H4 (cell line): Measurements from ENCODE around the gene LCN1. TPM values are rescaled to one million over a fixed set of nuclear protein-coding genes. Genes with fewer than 3 reads are reported as not detected.

ENCODE experiments used
- DNase-seq: peaks from one replicate; pipeline ENCODE4 v3.0.0-alpha.2; 2015; ENCODE audit warnings: low spot score
- total RNA-seq: library from RNA; depleted of rRNA; stranded (reverse); fragments of >200 nt; shearing (Covaris generic); gene quantifications from 2 replicates; pipeline ENCODE4 v1.2.3, GENCODE V29; 2014; rRNA removed

Gene LCN1
- not detected in 2 replicates for total RNA-seq

DNA sequence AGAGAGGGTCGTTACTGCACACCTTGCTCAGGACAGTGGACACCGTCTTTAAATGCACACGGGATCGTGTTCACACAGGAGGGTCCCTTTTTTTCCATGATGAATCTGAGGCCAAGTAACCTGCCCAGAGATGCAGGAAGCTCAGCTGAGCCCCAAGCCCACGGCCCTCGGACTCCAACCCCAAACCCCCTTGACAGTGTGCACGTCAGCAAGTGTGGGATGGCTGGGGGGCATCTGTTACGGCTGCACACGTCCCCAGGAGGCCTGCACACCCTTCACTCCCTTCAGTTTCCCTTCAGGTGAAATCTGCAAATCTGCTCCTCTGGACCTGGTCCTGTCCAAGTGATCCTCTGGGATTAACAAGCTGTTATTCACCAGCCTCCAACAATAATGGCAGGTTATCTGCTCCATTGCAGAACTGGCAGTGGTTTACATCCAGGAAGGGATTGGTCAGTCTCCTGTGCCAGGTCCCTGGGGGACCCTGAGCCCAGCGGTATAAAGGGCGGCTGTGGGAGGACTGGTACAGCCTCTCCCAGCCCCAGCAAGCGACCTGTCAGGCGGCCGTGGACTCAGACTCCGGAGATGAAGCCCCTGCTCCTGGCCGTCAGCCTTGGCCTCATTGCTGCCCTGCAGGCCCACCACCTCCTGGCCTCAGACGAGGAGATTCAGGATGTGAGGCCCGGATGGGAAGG is at the start of gene LCN1:
Gene LCN1 (plus strand): TSS at position 525 of the 692 bp plus-strand sequence. CDS start 58 bp downstream, at position 583.
- DNase-seq: no peak

DNA sequence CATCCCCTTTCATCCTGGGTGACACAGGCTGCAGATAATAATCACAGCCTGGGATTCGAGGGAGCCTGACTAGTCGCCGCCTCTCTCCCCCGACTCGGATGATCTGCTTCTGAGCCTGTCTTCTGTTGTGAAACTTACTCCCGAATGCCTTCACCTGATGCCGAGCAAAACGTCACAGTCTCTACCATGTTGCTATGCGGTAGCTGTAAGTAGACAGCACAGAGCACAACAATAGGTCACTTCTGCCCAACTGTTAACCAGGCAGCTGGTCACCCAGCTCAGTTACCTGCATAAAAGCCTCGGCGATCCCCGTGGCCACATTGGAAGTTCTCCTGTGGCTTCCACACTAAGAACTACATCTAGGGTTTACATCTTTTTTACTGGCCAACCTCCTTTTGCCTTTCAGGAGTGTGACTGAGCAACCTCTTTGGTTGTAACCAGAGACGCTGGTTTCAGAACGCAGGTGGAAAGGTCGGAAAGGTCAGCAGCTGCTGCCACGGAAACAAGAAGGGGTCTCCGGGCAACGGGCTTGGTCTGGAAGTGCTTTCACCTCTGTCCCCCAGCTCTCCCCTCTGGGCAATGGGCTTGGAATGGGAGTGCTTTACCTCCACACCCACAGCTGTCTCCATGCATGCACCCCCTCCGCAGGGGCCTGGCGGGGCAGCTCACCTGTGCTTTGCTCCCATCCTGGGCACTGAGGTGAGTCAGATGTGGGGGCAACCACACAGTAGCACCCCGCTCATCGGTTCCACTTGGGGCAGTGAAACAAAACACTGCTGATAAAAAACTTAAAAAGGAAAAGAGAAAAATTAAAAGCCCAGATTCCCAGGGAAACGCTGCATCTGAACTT is 49.2 kb upstream of the LCN1 start:
- no peak for DNase-seq

GRCh38 chr9:135473972-135474543 is 47.2 kb upstream of the LCN1 start:
- DNase-seq: no peak

GRCh38 chr9:135474915-135475314 is 46.3 kb upstream of the LCN1 start:
- no peak for DNase-seq

DNA sequence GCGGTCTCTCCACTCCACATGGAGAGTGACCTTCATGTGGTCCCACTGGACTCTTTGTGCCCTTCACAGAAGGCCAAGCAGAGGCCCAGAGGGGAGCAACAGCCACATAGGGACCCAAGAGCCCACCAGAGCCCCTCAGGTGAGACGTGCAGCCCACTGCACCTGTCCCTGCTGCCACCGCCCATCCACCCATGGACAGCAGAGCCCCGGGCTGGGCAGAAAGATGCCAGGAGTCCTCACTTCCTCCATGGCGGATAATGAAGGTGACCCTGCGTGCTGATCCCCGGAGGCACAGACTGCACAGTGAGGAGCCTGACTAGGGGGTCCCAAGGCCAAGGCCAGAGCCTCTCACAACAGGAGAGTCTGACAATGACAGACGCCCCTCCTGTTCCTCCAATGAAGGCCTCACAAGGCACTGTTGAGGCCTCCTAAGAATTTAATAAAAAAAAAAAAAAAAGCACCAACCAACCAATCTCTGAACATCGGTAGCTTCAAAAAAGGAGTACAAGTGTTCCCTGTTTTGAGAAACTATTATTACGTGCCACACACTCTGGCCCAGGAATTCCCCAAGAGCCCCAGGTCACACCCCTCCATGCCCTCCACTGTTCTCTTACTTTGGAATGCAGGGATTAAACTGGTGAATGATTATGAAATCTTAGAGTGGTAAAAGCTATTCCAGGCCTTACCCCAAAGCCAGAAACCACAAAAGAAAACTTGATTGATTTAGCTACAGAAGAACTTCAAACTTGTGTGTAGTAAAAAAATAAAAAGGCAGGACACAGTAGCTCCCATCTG is 44.5 kb upstream of the LCN1 start:
- DNase-seq: no peak

GRCh38 chr9:135478191-135478590 is 43.0 kb upstream of the LCN1 start:
- no peak for DNase-seq

DNA sequence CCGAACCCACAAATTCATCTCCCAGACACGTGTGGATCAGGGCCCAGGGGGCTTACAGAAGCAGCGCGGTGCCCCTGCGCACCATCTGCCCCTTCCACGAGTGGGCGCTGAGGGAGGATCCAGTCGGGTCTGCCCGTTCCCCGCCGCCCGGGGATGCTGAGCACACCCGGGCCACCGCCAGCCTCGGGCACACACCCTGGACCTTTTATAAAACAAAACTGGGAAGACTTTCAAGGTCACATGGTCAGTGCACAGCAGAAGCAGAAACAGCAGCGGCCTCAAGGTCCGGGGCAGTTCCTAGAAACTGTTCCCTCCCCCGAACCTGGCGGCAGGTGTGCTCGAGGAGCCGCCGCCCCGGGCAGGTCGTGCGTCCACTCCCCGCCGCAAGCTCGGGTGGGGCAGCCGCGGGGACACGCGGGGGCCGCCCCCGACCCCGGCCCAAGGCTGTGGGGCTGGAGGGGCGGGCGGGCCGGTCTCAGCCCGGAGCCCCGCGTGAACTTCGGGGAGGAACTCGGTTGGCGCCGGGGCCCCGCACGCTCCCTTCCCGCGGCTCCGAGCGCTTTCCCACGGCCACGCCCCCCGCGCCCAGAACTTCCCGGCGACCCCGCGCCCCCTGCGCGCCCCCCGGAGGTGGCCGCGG is 42.3 kb upstream of the LCN1 start:
- peak; percentile 30 for DNase-seq

DNA sequence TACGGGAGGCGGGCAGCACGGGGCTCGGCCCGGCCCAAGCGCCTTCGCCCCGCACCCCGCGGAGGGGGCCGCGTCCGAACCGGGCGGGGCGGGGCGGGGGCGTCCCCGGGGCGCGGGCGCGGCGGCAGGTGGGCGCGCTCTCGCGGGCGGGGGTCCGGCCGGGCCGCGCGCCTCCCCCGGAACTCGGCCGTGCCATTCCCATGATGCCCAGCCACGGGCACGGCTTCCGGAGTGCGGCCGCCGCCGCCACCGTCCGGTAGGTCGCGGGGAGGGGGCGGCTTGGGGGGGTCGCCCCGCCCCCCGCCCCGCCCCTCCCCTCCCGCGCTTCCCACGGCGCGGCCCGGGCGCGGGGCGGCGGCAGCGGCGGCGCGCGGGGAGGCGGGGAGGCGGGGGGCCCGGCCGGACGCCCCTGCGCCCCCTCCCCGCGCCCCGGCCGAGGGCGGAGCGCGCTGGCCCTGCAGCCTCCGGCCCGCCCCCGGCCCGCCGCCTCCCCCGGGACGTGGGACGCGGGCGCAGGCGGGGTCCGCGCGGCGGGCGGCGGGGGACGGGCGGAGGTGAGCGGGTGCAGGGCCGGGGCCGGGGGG is 41.7 kb upstream of the LCN1 start, which contains the start of gene PPP1R26:
Gene PPP1R26 (plus strand): TSS at position 314 of the 584 bp plus-strand sequence. CDS start 4,729 bp downstream, outside the sequence.
- DNase-seq: peak; percentile 31

DNA sequence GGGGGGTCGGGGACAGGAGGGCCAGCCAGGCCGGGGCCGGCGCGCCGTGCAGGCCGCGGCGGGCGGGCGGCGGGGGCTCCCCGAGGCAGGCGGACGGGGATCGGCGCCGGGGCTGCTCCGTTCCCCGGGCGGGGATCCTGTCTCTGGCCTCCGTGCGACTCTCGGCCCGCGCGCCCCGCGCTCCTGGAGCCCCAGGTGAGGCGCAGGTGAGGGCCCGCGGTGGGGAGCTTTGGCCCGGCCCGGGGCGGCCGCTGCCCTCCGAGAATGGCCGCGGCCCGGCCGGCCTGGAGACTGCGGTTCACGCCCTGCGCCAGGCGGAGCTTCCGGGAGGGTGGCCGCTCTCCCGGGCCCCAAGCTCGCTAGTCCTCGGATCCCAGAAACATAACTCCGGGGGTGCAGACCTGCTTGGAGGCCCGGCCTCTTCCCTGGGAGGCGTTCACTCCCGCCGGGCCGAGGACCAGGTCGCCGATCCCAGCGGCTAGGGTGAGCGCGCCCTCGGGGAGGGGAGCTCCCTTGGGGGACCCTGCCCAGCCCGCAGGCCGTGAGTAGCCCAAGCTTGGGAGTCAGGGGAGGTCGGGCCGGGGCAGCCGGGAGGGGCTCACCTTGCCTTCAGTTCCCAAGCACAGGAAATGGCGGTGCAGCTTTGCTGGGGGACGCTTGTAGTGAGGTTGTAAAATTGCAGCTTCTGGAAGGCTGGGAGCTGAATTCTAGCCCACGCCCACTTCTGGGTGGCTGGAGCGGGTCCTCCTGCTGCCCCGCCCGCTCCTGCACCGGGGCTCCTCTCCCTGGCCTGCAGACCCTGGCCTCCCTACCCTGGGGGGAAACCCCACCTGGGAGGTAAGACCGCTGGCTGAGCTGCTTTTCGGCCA is 40.9 kb upstream of the LCN1 start:
- peak; percentile 41 for DNase-seq

- DNase-seq: no peak
Measured at GRCh38 chr9:135480940-135481310, 40.3 kb upstream of the LCN1 start.

DNA sequence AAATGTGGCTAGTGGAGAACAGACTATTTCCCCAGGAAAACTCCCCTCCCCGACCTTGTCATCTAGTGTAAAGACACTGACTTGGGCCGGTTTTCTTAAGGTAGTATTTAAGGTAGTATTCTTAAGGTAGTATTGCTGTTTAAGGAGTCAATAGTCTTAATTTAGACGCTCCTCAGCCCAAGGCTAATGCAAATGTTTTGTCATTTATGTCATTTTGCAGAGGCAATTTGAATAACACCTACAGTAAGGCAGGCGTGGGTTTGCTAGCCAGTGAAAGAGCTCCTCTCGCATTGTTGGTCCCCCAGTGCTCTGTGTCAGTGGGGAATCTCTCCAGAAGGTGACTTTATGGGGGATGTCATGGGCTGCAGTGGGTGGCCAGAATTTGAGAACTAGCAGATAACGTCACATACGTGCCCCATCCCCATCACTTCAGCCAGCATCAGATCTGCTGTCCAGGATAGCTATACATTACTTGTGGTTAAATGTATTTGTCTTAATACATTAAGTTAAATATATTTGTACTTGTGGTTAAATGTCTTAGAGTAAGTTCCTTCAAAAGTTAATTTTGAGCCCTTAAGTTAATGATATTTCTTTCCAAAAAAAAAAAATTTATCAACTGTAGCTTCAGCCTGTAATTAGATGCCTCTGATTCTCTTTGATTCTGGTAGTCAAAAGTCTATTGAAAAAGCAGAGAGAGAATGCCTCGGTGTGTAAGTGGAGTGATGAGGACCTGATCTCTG is 39.1 kb upstream of the LCN1 start:
- DNase-seq: no peak

GRCh38 chr9:135484460-135485277 is 36.6 kb upstream of the LCN1 start:
- no peak for DNase-seq

DNA sequence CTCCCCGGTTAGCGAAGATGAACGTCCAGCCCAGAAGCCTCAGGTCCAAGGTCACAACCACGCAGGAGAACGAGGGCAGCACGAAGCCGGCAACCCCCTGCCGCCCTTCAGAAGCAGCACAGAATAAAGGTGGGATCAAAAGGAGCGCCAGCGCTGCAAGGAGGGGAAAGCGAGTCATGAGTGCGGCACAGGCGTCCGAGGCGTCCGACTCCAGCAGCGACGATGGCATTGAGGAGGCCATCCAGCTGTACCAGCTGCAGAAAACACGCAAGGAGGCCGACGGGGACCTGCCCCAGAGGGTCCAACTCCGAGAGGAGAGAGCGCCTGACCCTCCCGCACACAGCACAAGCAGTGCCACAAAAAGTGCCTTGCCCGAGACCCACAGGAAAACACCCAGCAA is 35.9 kb upstream of the LCN1 start:
- no peak for DNase-seq

- DNase-seq: no peak
Measured at GRCh38 chr9:135485832-135486231, 35.4 kb upstream of the LCN1 start.

- no peak for DNase-seq
Measured at GRCh38 chr9:135486267-135487065, 34.8 kb upstream of the LCN1 start.

- DNase-seq: no peak
Measured at GRCh38 chr9:135487281-135488012, 33.8 kb upstream of the LCN1 start.

- no peak for DNase-seq
Measured at GRCh38 chr9:135488013-135488330, 33.3 kb upstream of the LCN1 start.
